HG03196 (cell line): ENCODE results near the gene CPZ.

Experiments used
- ATAC-seq: cut with Tn5 transposase; IDR thresholded peaks from one replicate; pipeline ENCODE4 v1.9.1; 2021; ENCODE audit not compliant: unreplicated experiment

Gene CPZ

GRCh38 chr4:8579526-8580320 is 12.8 kb upstream of the CPZ start:
- ATAC-seq, result no peak

- no peak for ATAC-seq
These were observed 12.1 kb upstream of the CPZ start, which contains the start of gene GPR78 for GRCh38 chr4:8580321-8581093. Gene GPR78, plus strand, starts transcription at chr4:8580392. Its CDS starts 591 bp downstream, at chr4:8580983.

- no peak for ATAC-seq
These were observed 11.3 kb upstream of the CPZ start for GRCh38 chr4:8581094-8581861.

- ATAC-seq, result no peak
These were observed 10.5 kb upstream of the CPZ start for GRCh38 chr4:8582016-8582415.

- ATAC-seq, result no peak
These were observed 10.1 kb upstream of the CPZ start for GRCh38 chr4:8582436-8582835.

- no peak for ATAC-seq
These were observed 9.5 kb upstream of the CPZ start for GRCh38 chr4:8582941-8583654.

GRCh38 chr4:8583655-8584025 is 8.9 kb upstream of the CPZ start:
- ATAC-seq, result no peak

- no peak for ATAC-seq
These were observed 7.4 kb upstream of the CPZ start for GRCh38 chr4:8585186-8585585.

GRCh38 chr4:8585721-8586212 is 6.8 kb upstream of the CPZ start:
- ATAC-seq, result no peak

- no peak for ATAC-seq
These were observed 6.3 kb upstream of the CPZ start for GRCh38 chr4:8586246-8586645.

- ATAC-seq, result no peak
These were observed 5.7 kb upstream of the CPZ start for GRCh38 chr4:8586671-8587468.

GRCh38 chr4:8587469-8588195 is 4.9 kb upstream of the CPZ start:
- no peak for ATAC-seq

GRCh38 chr4:8588196-8588470 is 4.4 kb upstream of the CPZ start:
- no peak for ATAC-seq

- no peak for ATAC-seq
These were observed 3.2 kb upstream of the CPZ start for GRCh38 chr4:8589336-8589735.

GRCh38 chr4:8589823-8590545 is 2.6 kb upstream of the CPZ start:
- no peak for ATAC-seq

- no peak for ATAC-seq
These were observed 2.1 kb upstream of the CPZ start for GRCh38 chr4:8590546-8590880.

- ATAC-seq, result no peak
These were observed 1.5 kb upstream of the CPZ start for GRCh38 chr4:8591114-8591513.

- ATAC-seq, result no peak
These were observed 769 bp upstream of the CPZ start for GRCh38 chr4:8591626-8592365.
